GM19467 (cell line): ENCODE data around the gene PPP6R2.

Experiments
- ATAC-seq: cut with Tn5 transposase; IDR thresholded peaks from one replicate; pipeline ENCODE4 v1.9.1; 2021; ENCODE audit warnings: mild to moderate bottlenecking, moderate library complexity; ENCODE audit not compliant: unreplicated experiment

The PPP6R2 gene

GRCh38 chr22:50482107-50483074 lies 139.3 kb downstream of the PPP6R2 start:
- no peak for ATAC-seq

- ATAC-seq, result no peak
These were observed 140.0 kb downstream of the PPP6R2 start for GRCh38 chr22:50483106-50483505.

GRCh38 chr22:50483556-50483955 lies 140.4 kb downstream of the PPP6R2 start:
- ATAC-seq, result no peak

DNA sequence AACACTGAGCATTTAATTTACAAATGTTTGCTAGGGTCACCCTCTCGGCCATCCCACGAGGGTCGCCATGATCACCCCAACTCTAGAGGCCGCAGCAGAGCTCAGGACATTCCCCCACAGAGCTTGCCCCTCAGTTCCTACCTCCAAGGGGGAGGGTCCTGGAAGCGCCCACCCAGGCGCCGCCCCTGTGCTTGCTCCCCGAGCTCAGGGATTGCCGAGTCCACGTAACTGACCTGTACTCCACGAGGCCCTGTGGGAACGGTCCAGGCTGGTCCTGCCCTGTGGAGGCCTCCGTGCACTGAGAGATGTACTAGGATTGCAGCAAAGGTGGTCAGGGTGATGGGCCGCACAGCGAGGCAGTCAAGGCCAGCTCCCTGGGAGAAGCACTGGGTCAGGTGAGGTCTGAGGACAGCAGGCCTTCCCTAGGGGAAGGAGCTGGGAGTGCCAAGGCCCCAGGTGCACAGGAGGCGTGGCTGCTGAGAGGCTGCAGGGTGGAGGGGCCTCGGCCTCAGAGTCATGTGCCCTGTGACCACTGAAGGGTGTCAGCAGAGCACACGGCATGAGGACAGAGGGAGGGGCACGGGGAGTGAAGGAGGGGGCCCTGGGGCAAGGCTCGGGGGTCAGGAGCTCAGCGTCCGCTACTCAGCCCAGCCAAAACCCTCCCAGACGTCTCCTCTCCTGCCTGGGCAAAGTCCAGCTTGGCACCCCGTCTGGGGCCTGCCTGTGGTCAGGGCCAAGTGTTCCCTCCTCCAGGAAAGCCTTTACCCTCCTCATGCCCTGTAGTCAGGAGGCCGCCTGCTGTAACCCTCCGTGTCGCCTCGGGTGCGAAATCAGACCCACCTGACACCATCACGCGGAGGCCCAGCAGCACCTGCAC lies 141.1 kb downstream of the PPP6R2 start:
- ATAC-seq, result no peak

DNA sequence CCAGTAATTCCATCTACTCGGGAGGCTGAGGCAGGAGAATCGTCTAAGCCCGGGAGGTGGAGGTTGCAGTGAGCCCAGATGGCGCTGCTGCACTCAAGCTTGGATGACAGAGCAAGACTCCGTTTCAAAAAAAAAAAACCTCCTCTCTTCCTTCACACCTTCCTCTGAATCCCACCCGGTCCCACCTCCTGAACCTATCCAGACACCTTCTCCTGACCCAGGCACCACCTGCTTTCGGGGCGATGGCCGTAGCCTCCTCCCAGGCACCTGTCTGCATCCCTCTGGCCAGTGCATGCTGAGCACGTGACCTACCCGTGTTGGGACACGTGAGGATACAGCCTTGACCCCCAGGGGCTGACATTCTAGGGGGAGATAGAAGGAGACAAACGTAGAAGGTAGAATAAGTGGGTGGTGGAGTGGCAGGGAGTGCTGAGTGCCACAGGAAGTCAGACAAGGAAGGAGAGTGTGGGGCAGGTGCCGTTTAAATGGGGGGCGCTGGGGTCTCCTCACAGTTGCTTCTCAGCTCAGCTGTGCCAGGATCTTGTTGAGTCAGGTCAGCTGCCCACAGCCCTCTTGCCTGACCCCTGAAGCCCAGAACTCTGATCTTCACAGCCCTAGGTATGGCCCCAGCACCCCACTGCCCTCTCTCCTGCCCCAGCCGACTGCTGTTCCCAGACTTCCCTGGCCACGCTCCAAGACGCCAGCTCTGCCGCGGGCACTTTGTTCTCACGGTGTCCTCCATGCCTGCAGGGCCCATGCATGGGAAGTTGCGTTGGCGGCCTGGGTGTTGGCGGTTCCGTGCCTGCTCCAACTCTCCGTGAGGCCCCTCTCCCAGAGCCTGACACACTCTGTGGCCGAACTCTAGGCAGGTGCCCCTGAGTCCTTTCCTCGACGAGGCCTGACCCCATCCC lies 142.3 kb downstream of the PPP6R2 start:
- no peak for ATAC-seq

DNA sequence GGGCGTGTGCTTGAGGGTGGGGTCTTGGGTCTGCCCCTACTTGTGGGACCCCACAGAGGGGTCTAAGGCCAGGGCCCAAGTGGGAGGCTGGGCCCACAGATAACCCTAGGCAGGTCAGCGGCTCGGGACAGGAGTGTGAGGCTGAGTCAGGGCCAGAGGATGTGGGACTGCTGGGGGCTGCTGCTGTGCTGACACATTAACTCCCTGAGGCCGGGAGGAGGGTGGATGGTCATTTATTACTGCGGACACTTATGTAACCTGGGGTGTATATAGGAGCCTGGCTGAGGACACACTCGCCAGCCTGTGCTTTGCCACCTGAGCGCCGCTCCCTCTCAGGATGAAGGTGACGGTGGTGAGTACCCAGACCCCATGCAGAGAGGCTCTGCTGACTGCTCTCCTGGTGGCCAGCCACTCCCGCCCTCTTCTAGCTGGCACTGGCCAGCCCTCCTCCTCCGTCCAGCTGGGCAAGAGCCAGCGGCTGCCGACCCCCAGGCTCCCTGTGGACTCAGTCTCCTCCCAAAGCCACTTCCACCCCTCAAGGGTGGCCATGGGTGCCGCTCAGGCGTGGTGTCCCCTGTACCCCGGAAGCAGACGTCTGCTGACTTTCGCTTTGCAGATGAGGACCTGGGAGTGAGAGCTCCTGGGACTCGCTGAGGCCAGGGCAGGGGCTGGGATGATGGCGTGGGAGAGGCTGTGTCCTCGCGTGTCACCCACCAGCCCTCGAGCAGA lies 143.6 kb downstream of the PPP6R2 start, which contains the start of gene MIOX:
MIOX (plus strand) TSS at position 299 of the 729 bp plus-strand sequence; CDS start at position 338, 39 bp downstream.
- no peak for ATAC-seq

DNA sequence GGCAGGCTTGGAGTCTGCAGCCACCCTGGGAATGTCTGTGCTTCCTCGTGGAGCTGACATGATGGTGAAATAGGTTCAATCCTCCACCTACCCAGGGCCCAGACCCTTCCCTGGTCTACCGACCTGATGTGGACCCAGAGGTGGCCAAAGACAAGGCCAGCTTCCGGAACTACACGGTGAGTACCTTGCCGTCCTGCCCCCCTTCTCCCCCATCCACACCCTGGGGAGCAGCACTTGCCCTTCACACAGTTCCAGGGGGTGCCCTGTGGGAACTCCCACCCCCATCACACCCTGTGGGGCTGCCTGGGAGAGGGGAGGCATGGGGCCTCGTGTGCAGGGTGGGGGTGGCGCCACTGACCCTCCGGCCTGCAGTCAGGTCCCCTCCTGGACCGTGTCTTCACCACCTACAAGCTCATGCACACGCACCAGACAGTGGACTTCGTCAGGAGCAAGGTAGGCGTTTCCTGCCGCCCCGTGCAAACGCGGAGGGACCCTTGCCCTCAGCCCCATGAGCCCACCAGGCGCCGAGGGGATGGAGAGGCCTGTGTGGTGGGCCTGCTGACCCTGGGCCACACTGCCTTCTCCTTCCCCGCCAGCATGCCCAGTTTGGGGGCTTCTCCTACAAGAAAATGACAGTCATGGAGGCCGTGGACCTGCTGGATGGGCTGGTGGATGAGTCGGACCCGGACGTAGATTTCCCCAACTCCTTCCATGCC lies 144.3 kb downstream of the PPP6R2 start:
- no peak for ATAC-seq

- no peak for ATAC-seq
These were observed 145.0 kb downstream of the PPP6R2 start for GRCh38 chr22:50488006-50488677.

GRCh38 chr22:50488886-50489285 lies 145.8 kb downstream of the PPP6R2 start:
- no peak for ATAC-seq

DNA sequence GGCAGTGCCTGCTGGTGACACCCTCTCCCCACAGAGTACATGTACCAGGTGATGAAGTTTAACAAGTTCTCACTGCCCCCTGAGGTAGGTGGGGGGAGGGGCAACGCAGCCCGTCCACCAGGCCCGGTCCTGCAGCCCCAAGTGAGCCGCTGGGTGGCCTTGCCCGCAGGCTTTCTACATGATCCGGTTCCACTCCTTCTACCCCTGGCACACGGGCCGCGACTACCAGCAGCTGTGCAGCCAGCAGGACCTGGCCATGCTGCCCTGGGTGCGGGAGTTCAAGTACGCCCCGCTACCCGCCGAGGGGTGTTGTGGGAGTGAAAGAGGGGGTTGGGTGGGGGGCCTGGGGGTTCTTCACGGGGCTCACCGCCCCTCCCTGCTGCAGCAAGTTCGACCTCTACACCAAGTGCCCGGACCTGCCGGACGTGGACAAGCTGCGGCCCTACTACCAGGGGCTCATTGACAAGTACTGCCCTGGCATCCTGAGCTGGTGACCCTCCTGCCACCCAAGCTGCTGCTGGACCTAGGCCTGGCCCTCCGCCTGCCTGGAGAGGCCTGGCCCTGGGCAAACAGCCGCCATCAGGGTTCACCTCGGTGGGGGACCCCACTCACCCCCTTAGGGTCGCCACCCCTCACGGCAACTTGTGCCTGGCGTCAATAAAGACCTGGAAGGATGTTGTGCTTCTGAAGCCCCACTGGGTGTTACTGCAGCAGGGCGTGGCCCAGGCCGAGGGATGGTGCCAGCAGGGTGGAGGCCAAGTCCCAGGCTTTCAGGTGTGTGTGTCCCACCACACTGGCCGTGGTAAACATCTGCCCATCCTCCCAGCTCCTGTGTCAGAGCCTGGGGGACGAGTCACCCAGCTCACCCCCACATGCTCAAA lies 146.5 kb downstream of the PPP6R2 start:
- no peak for ATAC-seq

DNA sequence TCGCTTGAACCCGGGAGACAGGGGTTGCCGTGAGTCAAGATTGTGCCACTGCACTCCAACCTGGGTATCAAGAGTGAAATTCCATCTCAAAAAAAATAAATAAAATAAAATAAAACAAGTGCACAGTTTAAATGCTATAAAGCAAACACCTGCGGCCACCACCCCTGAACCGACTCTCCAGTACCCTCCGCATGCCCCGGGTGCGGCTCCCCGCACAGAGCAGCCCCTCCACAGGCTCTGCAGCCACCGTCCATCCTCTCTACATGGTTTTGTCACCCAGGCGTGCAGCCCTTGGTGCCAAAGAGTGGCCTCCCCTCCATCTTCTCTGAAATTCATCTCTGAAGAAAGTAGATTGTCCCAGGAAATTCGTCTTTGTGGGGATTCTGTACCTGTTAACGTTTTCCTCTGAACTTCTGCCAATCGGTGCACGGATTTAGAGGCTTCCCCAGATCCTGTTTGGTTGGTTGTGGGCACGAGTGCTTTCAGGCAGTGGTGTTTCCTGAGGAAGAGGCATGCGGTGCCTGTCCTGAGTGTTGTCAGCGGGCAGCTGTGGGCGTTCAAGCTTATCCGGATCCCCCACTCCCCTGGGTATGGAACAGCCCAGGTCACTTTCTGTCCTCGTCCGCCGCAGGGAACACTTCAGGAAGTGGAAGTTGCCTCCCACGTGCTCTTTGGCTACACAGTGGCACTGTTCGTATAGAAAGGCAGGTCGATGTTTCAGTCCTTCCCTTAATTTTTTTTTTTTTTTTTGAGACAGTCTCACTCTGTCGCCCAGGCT lies 147.6 kb downstream of the PPP6R2 start:
- ATAC-seq, result no peak
